NCI-H524 treated with DMSO at 0.1 percent for 48 hours (cell line): ENCODE results near the gene CPNE2.
"Not testable (repeated sequence)": the region's sequence is repeated elsewhere in the genome, so short reads cannot be mapped to it uniquely, and the experiment has no call there.

Source experiments
- DNase-seq: peaks from one replicate; lab custom pipeline; 2025; lab: John Stamatoyannopoulos, UW

The CPNE2 gene

GRCh38 chr16:57167953-57168352 lies 75.6 kb downstream of the CPNE2 start:
- DNase-seq: peak; percentile 45

GRCh38 chr16:57169327-57169726 lies 76.9 kb downstream of the CPNE2 start:
- no peak for DNase-seq

GRCh38 chr16:57172721-57173290 lies 80.4 kb downstream of the CPNE2 start:
- no peak for DNase-seq

GRCh38 chr16:57175896-57176295 lies 83.5 kb downstream of the CPNE2 start:
- no peak for DNase-seq

- DNase-seq: no peak
These were observed 85.8 kb downstream of the CPNE2 start for GRCh38 chr16:57178196-57178595.

GRCh38 chr16:57178793-57179212 lies 86.4 kb downstream of the CPNE2 start:
- no peak for DNase-seq

GRCh38 chr16:57179215-57179828 lies 86.9 kb downstream of the CPNE2 start:
- DNase-seq: no peak

- no peak for DNase-seq
These were observed 91.7 kb downstream of the CPNE2 start for GRCh38 chr16:57184113-57184512.

- DNase-seq: no peak
These were observed 92.6 kb downstream of the CPNE2 start for GRCh38 chr16:57184887-57185445.

GRCh38 chr16:57185446-57185944 lies 93.1 kb downstream of the CPNE2 start:
- DNase-seq: no peak

GRCh38 chr16:57185945-57186871 lies 93.8 kb downstream of the CPNE2 start, which contains the start of the genes PSME3IP1 and RSPRY1:
Gene PSME3IP1, minus strand, starts transcription at chr16:57186039. Its CDS starts 12,185 bp downstream, at chr16:57173854.
Gene RSPRY1, plus strand, starts transcription at chr16:57186329. Its CDS starts 18,330 bp downstream, at chr16:57204659.
- peak; percentile 95 for DNase-seq

GRCh38 chr16:57186872-57187854 lies 94.8 kb downstream of the CPNE2 start:
- peak; percentile 79 for DNase-seq

- DNase-seq: not testable (repeated sequence)
These were observed 95.7 kb downstream of the CPNE2 start for GRCh38 chr16:57187902-57188710.

- DNase-seq: no peak
These were observed 96.3 kb downstream of the CPNE2 start for GRCh38 chr16:57188711-57189002.

GRCh38 chr16:57189527-57189926 lies 97.1 kb downstream of the CPNE2 start:
- not testable (repeated sequence) for DNase-seq

- no peak for DNase-seq
These were observed 97.8 kb downstream of the CPNE2 start for GRCh38 chr16:57190136-57190535.

- DNase-seq: no peak
These were observed 98.7 kb downstream of the CPNE2 start for GRCh38 chr16:57191056-57191571.

GRCh38 chr16:57192146-57192545 lies 99.8 kb downstream of the CPNE2 start:
- no peak for DNase-seq

- DNase-seq: no peak
These were observed 100.5 kb downstream of the CPNE2 start for GRCh38 chr16:57192720-57193486.
